Urothelium cell line (cell line): ENCODE results near the gene PARN.

Experiments
- DNase-seq: peaks from one replicate; pipeline ENCODE4 v3.0.0; 2011; ENCODE audit warnings: low spot score, mixed read lengths
- FAIRE-seq: peaks from 2 replicates; lab custom pipeline; 2011; peaks lifted over from hg19 to GRCh38; lab: Jason Lieb, UNC

Gene PARN

GRCh38 chr16:14531101-14531500, 99.0 kb downstream of the PARN start:
- DNase-seq = no peak
- no peak for FAIRE-seq

- no peak for DNase-seq
- no peak for FAIRE-seq
Observed at GRCh38 chr16:14530046-14530445, 100.0 kb downstream of the PARN start.

- DNase-seq (peak; percentile 64), FAIRE-seq (no peak)
Observed at GRCh38 chr16:14529010-14529669, 100.9 kb downstream of the PARN start.

- DNase-seq (no peak), FAIRE-seq (no peak)
Observed at GRCh38 chr16:14528306-14528705, 101.8 kb downstream of the PARN start.

- no peak for FAIRE-seq
- DNase-seq = no peak
Observed at GRCh38 chr16:14527411-14528044, 102.5 kb downstream of the PARN start.

- FAIRE-seq = no peak
Observed at GRCh38 chr16:14525596-14525995, 104.5 kb downstream of the PARN start.

GRCh38 chr16:14524979-14525378, 105.1 kb downstream of the PARN start:
- no peak for DNase-seq
- FAIRE-seq = no peak

More at GRCh38 chr16:14525596-14525995, 104.5 kb downstream of the PARN start:
- DNase-seq = no peak

GRCh38 chr16:14523632-14524031, 106.4 kb downstream of the PARN start:
- FAIRE-seq (no peak), DNase-seq (no peak)

- DNase-seq (no peak), FAIRE-seq (no peak)
Observed at GRCh38 chr16:14522671-14523070, 107.4 kb downstream of the PARN start.

- FAIRE-seq (no peak), DNase-seq (no peak)
Observed at GRCh38 chr16:14520753-14521152, 109.3 kb downstream of the PARN start.

GRCh38 chr16:14514967-14515366, 115.1 kb downstream of the PARN start:
- no peak for DNase-seq
- FAIRE-seq = no peak

GRCh38 chr16:14513389-14514107, 116.5 kb downstream of the PARN start:
- FAIRE-seq (no peak), DNase-seq (no peak)

GRCh38 chr16:14511800-14512135, 118.3 kb downstream of the PARN start:
- FAIRE-seq = no peak
- no peak for DNase-seq

GRCh38 chr16:14510939-14511799, 118.9 kb downstream of the PARN start:
- FAIRE-seq (peak; percentile 80), DNase-seq (peak; percentile 71)

GRCh38 chr16:14510581-14510938, 119.5 kb downstream of the PARN start:
- DNase-seq (no peak), FAIRE-seq (no peak)

- FAIRE-seq (no peak), DNase-seq (no peak)
Observed at GRCh38 chr16:14509675-14510132, 120.4 kb downstream of the PARN start.

- FAIRE-seq = no peak
- DNase-seq = peak; percentile 45
Observed at GRCh38 chr16:14509055-14509454, 121.0 kb downstream of the PARN start.

GRCh38 chr16:14505846-14506245, 124.2 kb downstream of the PARN start:
- DNase-seq (no peak), FAIRE-seq (no peak)

GRCh38 chr16:14502932-14503741, 126.9 kb downstream of the PARN start:
- no peak for FAIRE-seq

GRCh38 chr16:14502256-14502875, 127.7 kb downstream of the PARN start:
- no peak for FAIRE-seq
- no peak for DNase-seq

More at GRCh38 chr16:14502932-14503741, 126.9 kb downstream of the PARN start:
- peak; percentile 39 for DNase-seq
